ENCODE measurements around the gene MYBBP1A. TPM values are rescaled to one million over a fixed set of nuclear protein-coding genes. Genes with fewer than 3 reads are reported as not detected.

The MYBBP1A gene
- polyA plus RNA-seq, 1 experiment: 24.1 TPM

DNA sequence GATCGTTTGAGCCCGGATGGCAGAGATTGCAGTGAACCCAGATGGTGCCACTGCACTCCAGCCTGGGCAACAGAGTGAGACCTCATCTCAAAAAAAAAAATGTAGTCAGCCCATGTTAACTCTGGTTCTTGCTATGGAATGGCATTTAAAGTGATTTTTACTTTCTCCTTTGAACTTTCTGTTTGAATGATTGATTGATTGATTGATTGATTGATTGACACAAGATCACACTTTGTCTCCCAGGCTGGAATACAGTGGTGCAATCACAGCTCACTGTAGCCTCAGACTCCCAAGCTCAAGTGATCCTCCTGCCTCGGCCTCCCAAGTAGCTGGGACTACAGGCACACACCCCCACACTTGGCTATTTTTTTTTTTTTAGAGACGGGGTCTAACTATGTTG lies 46.1 kb upstream of the MYBBP1A start:
- no peak for TF ChIP-seq CTCF (IDR thresholded peaks at IDR 0.05; ENCODE audit: insufficient read depth, low read depth, low read length)
- no peak for DNase-seq (ENCODE audit: low read depth)
- ChIA-PET POLR2A (no interaction called here), CTCF (interaction anchor here (1.0 to 9.5 kb wide), 2 partner anchors 23 to 35 kb away, joined by 4 to 52 read pairs; no protein-coding TSS in a partner anchor)
- Histone ChIP-seq H3K4me3 (ENCODE audit: low read depth, low read length) (no peak overlapping the region), H3K36me3 (ENCODE audit: control insufficient read depth, insufficient read depth, low read length) (no peaks in the 10 kb centered on the region), H3K27me3 (ENCODE audit: control insufficient read depth, insufficient read depth, low read length) (peaks cover 13% of the 10 kb centered on the region)

DNA sequence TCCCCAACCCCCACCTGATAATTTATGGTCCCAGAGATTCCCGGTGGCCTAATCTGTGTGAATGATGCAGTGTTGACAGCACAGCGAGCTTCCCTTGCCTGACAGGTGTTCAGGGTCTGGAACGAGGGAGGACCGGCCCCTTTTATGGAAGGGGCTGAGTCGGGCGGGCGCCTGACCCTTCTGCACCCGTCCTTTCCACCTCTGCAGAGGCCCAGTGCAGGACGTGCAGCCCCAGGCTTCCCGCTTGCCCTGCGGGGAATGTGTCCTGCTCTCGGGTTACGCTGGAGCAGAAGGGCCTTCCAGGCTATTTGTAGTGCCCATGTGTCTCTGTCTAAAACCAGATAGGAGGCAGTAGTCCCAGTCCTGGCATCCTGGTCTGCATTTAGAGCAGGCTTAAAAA lies 45.4 kb upstream of the MYBBP1A start:
- no peaks in the 10 kb centered on the region for H3K36me3 ChIP-seq (ENCODE audit: control insufficient read depth, insufficient read depth, low read length)
- no peak for DNase-seq (ENCODE audit: low read depth)
- H3K27me3 ChIP-seq (ENCODE audit: control insufficient read depth, insufficient read depth, low read length): peaks cover 13% of the 10 kb centered on the region
- no peak for TF ChIP-seq CTCF (IDR thresholded peaks at IDR 0.05; ENCODE audit: insufficient read depth, low read depth, low read length)
- CTCF ChIA-PET: interaction anchor here (1.0 to 9.5 kb wide), 2 partner anchors 24 to 34 kb away, joined by 4 to 52 read pairs; no protein-coding TSS in a partner anchor
- no peak overlapping the region for H3K4me3 ChIP-seq (ENCODE audit: low read depth, low read length)
- POLR2A ChIA-PET: interaction anchor here (0.7 kb wide), 1 partner anchor 45 kb away, joined by 3 read pairs; no protein-coding TSS in a partner anchor

DNA sequence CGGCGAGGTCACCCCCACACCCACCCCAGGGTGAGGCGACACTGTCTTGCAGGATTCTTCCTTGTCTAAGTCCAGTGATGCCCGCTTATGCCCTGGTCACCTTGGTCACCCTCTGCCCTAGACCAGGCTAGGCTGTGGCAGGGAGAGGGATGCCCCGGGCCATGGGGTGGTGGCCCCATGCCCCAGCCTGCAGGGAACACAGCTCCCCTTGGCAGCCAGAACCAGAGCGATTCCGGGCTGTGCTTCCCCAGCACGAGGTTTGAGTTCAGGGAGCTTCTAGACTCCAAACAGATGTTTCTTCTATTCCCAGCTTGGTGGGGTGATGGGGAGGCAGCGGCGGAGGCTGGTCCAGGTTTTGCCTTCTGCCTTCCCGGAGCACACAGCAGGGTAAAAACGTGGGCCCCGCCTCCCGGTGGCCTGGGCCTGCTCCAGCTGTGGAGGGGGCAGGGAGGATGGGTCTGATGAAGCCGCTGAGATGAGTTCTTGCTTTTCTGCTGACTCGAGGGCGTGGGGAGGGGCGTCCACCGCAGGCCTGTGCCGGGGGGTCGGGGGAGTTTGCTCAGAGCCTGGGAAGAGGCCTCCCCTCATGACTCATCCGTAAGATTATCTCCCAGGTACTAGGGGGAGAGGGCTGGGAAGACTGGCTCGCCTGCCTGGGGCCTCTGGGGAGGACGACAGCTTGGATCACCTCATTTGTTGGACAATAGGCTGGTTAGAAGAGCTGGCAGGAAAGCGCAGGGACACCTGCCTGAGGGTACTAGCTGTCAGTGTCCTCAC lies 44.5 kb upstream of the MYBBP1A start:
- Histone ChIP-seq H3K27me3 (ENCODE audit: control insufficient read depth, insufficient read depth, low read length) (peaks cover 13% of the 10 kb centered on the region), H3K36me3 (ENCODE audit: control insufficient read depth, insufficient read depth, low read length) (no peaks in the 10 kb centered on the region), H3K4me3 (ENCODE audit: low read depth, low read length) (no peak overlapping the region)
- no peak for DNase-seq (ENCODE audit: low read depth)
- ChIA-PET POLR2A (no interaction called here), CTCF (interaction anchor here (0.8 to 9.5 kb wide), 3 partner anchors 13 to 48 kb away, joined by 3 to 52 read pairs (median 3); no protein-coding TSS in a partner anchor)
- no peak for TF ChIP-seq CTCF (IDR thresholded peaks at IDR 0.05; ENCODE audit: insufficient read depth, low read depth, low read length)

GRCh38 chr17:4598776-4599504 lies 43.8 kb upstream of the MYBBP1A start:
- no peak for TF ChIP-seq CTCF (IDR thresholded peaks at IDR 0.05; ENCODE audit: insufficient read depth, low read depth, low read length)
- no peaks in the 10 kb centered on the region for H3K36me3 ChIP-seq (ENCODE audit: control insufficient read depth, insufficient read depth, low read length)
- H3K4me3 ChIP-seq (ENCODE audit: low read depth, low read length): no peak overlapping the region
- DNase-seq (ENCODE audit: low read depth): no peak
- peaks cover 13% of the 10 kb centered on the region for H3K27me3 ChIP-seq (ENCODE audit: control insufficient read depth, insufficient read depth, low read length)
- ChIA-PET POLR2A (no interaction called here), CTCF (interaction anchor here (0.9 to 9.5 kb wide), 2 partner anchors 32 to 48 kb away, joined by 3 to 52 read pairs; no protein-coding TSS in a partner anchor)

DNA sequence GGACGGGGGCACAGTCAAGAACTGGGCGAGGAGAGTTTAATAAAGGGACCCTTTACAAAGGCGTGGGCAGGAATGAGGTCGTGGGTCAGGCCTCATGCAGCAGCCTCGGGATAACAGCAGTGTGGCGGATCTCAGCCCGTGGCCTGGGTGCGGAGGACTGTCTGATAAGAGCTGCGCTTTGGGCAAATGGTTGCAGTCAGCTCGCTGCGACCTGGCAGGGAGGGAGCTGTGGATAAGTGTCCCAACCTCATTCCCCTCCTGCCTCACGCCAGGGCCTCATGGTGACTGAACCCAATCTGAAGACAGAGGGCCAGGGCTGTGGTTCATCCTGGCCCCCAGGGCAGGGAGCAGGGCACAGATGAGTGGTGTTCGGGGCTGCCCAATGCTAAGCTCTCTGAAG lies 42.8 kb upstream of the MYBBP1A start:
- peaks cover 11% of the 10 kb centered on the region for H3K27me3 ChIP-seq (ENCODE audit: control insufficient read depth, insufficient read depth, low read length)
- DNase-seq (ENCODE audit: low read depth): no peak
- no peaks in the 10 kb centered on the region for H3K36me3 ChIP-seq (ENCODE audit: control insufficient read depth, insufficient read depth, low read length)
- H3K4me3 ChIP-seq (ENCODE audit: low read depth, low read length): no peak overlapping the region
- TF ChIP-seq CTCF (IDR thresholded peaks at IDR 0.05; ENCODE audit: insufficient read depth, low read depth, low read length): no peak
- ChIA-PET CTCF (interaction anchor here (1.1 to 9.5 kb wide), 2 partner anchors 17 to 31 kb away, joined by 3 to 52 read pairs; no protein-coding TSS in a partner anchor), POLR2A (no interaction called here)
